Astrocyte of the spinal cord (primary cell): ENCODE measurements around the gene EEPD1.
"Not testable (repeated sequence)": the region's sequence is repeated elsewhere in the genome, so short reads cannot be mapped to it uniquely, and the experiment has no call there.

Experiments
- DNase-seq: peaks from one replicate; pipeline ENCODE4 v3.0.0; 2011; ENCODE audit warnings: low read depth, low spot score
- H3K4me3 ChIP-seq: 2 replicates; pipeline ENCODE4 v1.5.1; 2011; ENCODE audit warnings: low read depth, mild to moderate bottlenecking, low read length, moderate library complexity
- in situ Hi-C: cut with HindIII; loops from 2 replicates; pipeline ENCODE4 v1.10.0; 2017; ENCODE audit warnings: low sequenced_read_pairs
- TF ChIP-seq, protein P1 (sequence below): IDR thresholded peaks from 2 replicates; pipeline ENCODE4 v1.5.1; 2012; ENCODE audit warnings: low read depth, mild to moderate bottlenecking, low read length, inconsistent platforms

EEPD1 gene

DNA sequence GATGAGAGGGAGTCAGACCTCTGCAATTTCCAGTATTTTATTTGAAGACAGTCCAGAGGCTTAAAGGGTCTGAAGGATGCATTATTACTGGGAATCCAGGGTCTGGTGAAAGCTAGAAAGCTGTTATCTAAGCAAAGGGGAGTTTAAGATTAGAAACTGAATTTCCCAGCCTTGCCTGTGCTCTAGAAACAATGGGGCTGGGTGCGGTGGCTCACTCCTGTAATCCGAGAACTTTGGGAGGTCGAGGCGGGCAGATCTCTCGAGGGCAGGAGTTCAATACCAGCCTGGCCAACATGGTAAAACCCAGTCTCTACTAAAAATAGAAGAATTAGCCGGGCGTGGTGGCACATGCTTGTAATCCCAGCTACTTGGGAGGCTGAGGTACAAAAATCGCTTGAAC is 165.1 kb downstream of the EEPD1 start:
- in situ Hi-C loops, result loop anchor here (25.0 kb wide), 1 partner anchor 331 kb away; no protein-coding TSS in a partner anchor
- TF ChIP-seq, protein P1, sequence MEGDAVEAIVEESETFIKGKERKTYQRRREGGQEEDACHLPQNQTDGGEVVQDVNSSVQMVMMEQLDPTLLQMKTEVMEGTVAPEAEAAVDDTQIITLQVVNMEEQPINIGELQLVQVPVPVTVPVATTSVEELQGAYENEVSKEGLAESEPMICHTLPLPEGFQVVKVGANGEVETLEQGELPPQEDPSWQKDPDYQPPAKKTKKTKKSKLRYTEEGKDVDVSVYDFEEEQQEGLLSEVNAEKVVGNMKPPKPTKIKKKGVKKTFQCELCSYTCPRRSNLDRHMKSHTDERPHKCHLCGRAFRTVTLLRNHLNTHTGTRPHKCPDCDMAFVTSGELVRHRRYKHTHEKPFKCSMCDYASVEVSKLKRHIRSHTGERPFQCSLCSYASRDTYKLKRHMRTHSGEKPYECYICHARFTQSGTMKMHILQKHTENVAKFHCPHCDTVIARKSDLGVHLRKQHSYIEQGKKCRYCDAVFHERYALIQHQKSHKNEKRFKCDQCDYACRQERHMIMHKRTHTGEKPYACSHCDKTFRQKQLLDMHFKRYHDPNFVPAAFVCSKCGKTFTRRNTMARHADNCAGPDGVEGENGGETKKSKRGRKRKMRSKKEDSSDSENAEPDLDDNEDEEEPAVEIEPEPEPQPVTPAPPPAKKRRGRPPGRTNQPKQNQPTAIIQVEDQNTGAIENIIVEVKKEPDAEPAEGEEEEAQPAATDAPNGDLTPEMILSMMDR, result no peak
- H3K4me3 ChIP-seq, result no peak overlapping the region
- DNase-seq, result no peak

DNA sequence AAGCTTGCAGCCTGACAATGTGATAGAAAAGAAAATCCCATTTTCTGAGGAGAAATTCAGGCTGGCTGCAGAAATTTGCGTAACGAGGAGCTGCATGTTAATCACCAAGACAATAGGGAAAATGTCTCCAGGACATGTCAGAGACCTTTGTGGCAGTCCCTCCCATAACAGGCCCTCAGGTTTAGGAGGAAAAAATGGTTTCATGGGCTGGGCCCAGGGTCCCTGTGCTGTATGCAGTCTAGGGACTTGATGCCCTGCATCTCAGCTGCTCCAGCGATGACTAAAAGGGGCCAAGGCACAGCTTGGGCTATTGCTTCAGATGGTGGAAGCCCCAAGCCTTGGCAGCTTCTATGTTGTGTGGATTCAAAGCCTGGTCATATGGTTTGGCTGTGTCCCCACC is 168.2 kb downstream of the EEPD1 start:
- in situ Hi-C loops, result loop anchor here (25.0 kb wide), 1 partner anchor 334 kb away; no protein-coding TSS in a partner anchor
- H3K4me3 ChIP-seq, DNase-seq: not testable (repeated sequence)

DNA sequence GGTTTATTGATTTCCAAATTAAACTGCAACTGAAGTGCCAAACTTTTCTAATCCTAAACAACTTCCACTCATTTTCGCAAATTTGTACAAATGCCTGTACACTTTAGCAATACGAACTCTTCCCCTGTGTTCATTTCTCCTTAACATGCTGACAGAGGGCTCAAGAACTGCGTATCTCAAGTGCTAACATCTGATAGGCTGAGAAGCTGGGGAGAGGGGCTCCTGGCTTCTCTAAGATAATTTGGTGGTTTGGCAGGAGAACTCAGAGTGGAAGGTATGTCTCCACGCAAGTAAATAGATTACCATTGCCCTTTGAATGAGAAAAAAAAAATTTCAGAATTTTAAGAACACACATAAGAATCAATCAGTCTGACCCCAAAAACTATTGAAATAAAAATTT is 183.3 kb downstream of the EEPD1 start:
- no peak overlapping the region for H3K4me3 ChIP-seq
- in situ Hi-C loops, result no loop called here
- TF ChIP-seq, protein P1, result no peak
- no peak for DNase-seq

DNA sequence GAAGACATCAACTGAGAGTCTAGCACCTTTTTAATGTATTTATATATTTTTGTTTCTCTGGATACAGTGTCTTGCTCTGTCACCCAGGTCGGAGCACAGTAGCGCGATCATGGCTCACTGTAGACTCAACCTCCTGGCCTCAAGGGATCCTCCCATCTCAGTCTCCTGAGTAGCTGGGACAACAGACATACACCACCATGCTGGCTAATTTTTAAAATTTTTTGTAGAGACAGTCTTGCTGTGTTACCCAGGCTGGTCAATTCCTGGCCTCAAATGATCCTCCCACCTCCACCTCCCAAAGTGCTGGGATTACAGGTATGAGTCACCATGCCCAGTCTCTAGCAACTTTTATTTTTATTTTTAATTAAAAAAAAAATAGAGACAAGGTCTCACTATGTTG is 185.2 kb downstream of the EEPD1 start:
- no peak for DNase-seq
- in situ Hi-C loops, result no loop called here
- no peak overlapping the region for H3K4me3 ChIP-seq
- TF ChIP-seq, protein P1, result no peak

DNA sequence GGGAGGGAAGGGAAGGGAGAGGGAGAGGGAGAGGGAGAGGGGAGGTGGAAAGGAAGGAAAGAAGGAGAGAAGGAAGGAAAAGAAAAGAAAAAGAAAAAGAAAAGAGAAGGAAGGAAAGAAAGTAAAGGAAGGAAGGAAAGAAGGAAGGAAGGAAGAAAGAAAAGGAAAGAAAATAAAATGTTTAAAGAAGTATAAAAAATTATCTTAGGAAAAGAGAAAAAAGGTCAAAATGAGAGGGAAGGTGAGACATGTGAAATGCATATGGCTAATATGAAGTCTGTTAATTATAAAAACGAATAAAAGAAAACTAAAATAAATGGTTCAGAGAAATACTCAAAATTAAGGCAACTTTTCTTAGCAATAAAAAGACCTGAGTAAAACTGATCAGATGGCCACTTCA is 190.5 kb downstream of the EEPD1 start:
- H3K4me3 ChIP-seq, result no peak overlapping the region
- in situ Hi-C loops, result no loop called here
- TF ChIP-seq, protein P1, result no peak
- no peak for DNase-seq

DNA sequence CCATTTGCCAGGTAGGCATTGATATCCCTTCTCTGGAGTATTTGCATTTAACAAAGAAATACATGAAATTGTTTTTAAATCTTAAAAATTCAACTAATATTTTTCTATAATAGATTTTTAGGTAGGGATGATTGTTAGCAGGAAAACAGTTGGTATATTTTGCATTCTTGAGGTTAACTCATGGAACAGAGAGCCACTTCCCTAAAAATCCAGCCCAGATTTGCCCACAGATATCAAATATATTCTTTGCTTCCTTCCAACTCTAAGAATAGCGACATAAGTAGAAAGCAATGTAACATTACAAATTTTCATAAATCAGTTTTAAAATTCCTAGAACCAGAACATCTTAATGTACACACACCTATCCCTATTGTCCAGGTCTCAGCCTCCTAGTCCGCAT is 191.6 kb downstream of the EEPD1 start:
- no peak for DNase-seq
- in situ Hi-C loops, result no loop called here
- H3K4me3 ChIP-seq, result no peak overlapping the region
- TF ChIP-seq, protein P1, result no peak

DNA sequence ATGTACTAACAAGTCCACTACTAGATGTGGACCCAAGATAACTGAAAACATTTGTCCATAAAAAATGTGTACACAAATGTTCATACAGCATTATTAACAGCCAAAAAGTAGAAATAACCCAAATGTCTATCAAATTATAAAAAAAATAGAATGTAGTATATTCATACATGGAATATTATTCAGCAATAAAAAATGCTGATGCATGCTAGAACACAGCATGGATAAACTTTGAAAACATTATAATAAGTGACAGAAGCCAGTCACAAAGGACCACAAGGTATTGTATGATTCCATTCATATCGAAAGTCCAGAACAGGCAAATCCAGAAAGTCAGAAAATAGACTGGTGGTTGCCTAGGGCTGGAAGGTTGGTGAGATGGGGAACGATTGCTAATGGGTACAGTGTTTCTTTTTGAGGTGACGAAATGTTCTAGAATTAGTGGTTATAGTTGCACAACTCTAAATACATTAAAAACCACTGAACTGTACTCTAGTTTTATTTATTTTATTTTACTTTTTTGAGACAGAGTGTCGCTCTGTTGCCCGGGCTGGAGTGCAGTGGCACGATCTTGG is 193.3 kb downstream of the EEPD1 start:
- TF ChIP-seq, protein P1, result no peak
- no peak for DNase-seq
- in situ Hi-C loops, result no loop called here
- no peak overlapping the region for H3K4me3 ChIP-seq
